Gastroesophageal sphincter (tissue), 4 donors: ENCODE measurements around the gene KANK2. TPM values are rescaled to one million over a fixed set of nuclear protein-coding genes. Genes with fewer than 3 reads are reported as not detected.

Experiments
- ATAC-seq: fragments of 150-250 bp; one replicate; pipeline ENCODE4 v1.9.1; 2016; ENCODE audit warnings: mild to moderate bottlenecking, moderate library complexity
- H3K27ac ChIP-seq, 4 donors: fragments of 200-600 bp; sonication (generic) in 3 of 4; 1 replicate in 3 of 4; 2 replicates in 1 of 4; pipeline ENCODE4 v1.5.1; 2016 to 2019
- H3K27me3 ChIP-seq: fragments of 200-600 bp; sonication (generic); one replicate; pipeline ENCODE4 v1.5.1; 2019
- H3K36me3 ChIP-seq, 2 donors: fragments of 200-600 bp; sonication (generic); one replicate each; pipeline ENCODE4 v1.5.1; 2019; ENCODE audit warnings: control low read depth in 1 of 2
- H3K4me1 ChIP-seq, 3 donors: fragments of 200-600 bp; sonication (generic); 1 replicate in 2 of 3; 2 replicates in 1 of 3; pipeline ENCODE4 v1.5.1; 2016 to 2019; ENCODE audit warnings: control low read depth in 2 of 3
- H3K4me3 ChIP-seq, 2 donors: fragments of 200-600 bp; sonication (generic); one replicate each; pipeline ENCODE4 v1.5.1; 2019; ENCODE audit warnings: mild to moderate bottlenecking in 1 of 2, moderate library complexity in 1 of 2
- H3K9me3 ChIP-seq, 3 donors: fragments of 200-600 bp; sonication (generic); one replicate each; pipeline ENCODE4 v1.5.1; 2017 to 2019; ENCODE audit warnings: control low read depth in 2 of 3
- CTCF ChIP-seq, 4 experiments: fragments of 200-600 bp in 2 of 4; fragments of 450-650 bp in 2 of 4; sonication (generic) in 1 of 4; IDR thresholded peaks; one replicate each; pipeline ENCODE4 v1.5.1; 2017 to 2019; ENCODE audit warnings: antibody characterized with exemption in 4 of 4, mild to moderate bottlenecking in 2 of 4, moderate library complexity in 2 of 4
- EP300 ChIP-seq: sonication (generic); formaldehyde crosslinking; IDR thresholded peaks from one replicate; pipeline ENCODE4 v1.6.1; 2017; ENCODE audit warnings: antibody characterized with exemption, mild to moderate bottlenecking
- POLR2A ChIP-seq, 2 donors: fragments of 450-650 bp; IDR thresholded peaks; one replicate each; pipeline ENCODE4 v1.6.1; 2017; ENCODE audit warnings: antibody characterized with exemption in 2 of 2, mild to moderate bottlenecking in 2 of 2, moderate library complexity in 1 of 2
- POLR2AphosphoS5 ChIP-seq: sonication (generic); formaldehyde crosslinking; IDR thresholded peaks from one replicate; pipeline ENCODE4 v1.6.1; 2017; ENCODE audit warnings: antibody characterized with exemption
- WGBS, 2 donors: methylation state at CpG; one replicate each; pipeline ENCODE4 v1.1.5; 2018; ENCODE audit warnings: low coverage in 1 of 2; 5-methylcytosine and 5-hydroxymethylcytosine counted together
- total RNA-seq, 4 donors: library from RNA; depleted of rRNA; stranded (reverse); fragments of >200 nt; gene quantifications; one replicate each; pipeline ENCODE4 v1.1.0, GENCODE V29; 2016

The KANK2 gene
- total RNA-seq, 4 donors from 2014 or later = 913 to 1,808 (median 1,065) TPM

DNA sequence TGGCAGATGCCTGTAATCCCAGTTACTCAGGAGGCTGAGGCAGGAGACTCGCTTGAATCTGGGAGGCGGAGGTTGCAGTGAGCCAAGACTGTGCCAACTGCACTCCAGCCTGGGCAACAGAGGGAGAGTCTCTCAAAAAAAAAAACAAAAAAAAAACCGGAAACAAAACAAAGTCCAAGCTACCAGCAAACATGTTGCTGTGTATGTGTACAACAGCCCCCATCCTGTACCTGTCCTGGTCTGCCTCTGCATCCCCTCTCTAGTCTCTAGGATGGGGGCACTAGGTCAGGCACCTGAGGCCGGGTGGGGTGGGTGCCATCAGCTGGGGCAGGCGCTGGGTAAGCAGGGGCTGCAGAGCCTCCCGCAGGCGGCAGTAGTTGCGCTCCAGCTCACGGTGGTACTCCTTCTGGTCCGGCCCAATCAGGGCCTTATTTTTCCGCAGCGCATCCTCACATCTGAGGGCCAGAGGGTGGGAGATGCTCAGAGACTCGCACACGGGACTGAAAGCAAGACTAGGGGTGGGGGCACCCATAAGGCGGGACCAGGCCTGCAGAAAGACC lies 2.8 kb upstream of the KANK2 start:
- peaks cover 0 to 34% of the 10 kb centered on the region in 2 donors for H3K36me3 ChIP-seq
- H3K4me1 ChIP-seq = peaks cover 8 to 75% (median 39%) of the 10 kb centered on the region in 3 donors
- WGBS, 2 donors = 50 to 80% methylated on average over 2 to 3 of the region's 15 CpGs
- H3K4me3 ChIP-seq = no peak overlapping the region
- peak overlapping the region in 3 of 4 donors; percentile 95 to 99 (median 96) for H3K27ac ChIP-seq
- no peak for ATAC-seq
- no peak for TF ChIP-seq POLR2A (IDR thresholded peaks at IDR 0.05)
- TF ChIP-seq CTCF (IDR thresholded peaks at IDR 0.05) = no peak
- TF ChIP-seq EP300 = no peak
- H3K9me3 ChIP-seq = no peaks in the 10 kb centered on the region
- no peaks in the 10 kb centered on the region for H3K27me3 ChIP-seq

- Histone ChIP-seq H3K36me3 (peaks cover 0 to 37% of the 10 kb centered on the region in 2 donors), H3K27ac (peak overlapping the region; percentile 3 to 99 (median 96)), H3K4me1 (peaks cover 8 to 75% (median 34%) of the 10 kb centered on the region in 3 donors), H3K27me3 (no peaks in the 10 kb centered on the region), H3K9me3 (no peaks in the 10 kb centered on the region), H3K4me3 (no peak overlapping the region)
- ATAC-seq = no peak
- 80 to 94% methylated on average over 2 to 3 of the region's 5 CpGs for WGBS, 2 donors
- TF ChIP-seq POLR2A (IDR thresholded peaks at IDR 0.05) = no peak
- no peak for TF ChIP-seq EP300
- no peak for TF ChIP-seq POLR2AphosphoS5
These were observed 2.2 kb upstream of the KANK2 start for GRCh38 chr19:11199517-11199916.

DNA sequence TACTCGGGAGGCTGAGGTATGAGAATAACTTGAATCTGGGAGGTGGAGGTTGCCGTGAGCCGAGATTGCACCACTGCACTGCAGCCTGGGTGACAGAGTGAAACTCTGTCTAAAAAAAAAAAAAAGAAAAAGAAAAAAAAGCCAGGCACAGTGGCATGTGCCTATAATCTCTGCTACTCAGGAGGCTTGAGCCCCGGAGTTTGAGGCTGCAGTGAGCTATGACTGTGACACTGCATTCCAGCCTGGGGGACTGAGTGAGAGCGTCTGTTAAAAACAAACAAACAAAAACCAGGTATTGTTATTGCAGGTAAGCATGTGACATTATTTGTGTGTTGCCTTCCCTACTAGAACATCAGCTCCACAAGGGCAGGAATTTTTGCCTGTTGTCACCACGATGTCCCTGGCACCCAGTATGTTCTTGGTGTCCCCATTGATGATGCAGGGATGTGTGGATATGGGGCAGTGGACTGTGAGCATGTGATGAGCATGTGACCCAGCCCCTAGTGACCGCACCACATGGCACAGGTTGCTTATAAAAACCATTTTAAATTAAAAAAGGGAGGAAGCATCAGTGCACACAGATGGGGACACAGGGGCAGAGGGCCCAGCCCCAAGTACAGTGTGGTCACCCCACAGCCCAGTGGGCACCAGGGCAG lies 1.6 kb upstream of the KANK2 start:
- ATAC-seq = no peak
- Histone ChIP-seq H3K27ac (peak overlapping the region; percentile 76 to 99 (median 96)), H3K36me3 (peaks cover 0 to 43% of the 10 kb centered on the region in 2 donors), H3K27me3 (no peaks in the 10 kb centered on the region), H3K4me1 (peaks cover 4 to 75% (median 34%) of the 10 kb centered on the region in 3 donors), H3K4me3 (no peak overlapping the region), H3K9me3 (no peaks in the 10 kb centered on the region)
- WGBS, 2 donors = 29 to 58% methylated on average over 2 to 7 of the region's 7 CpGs
- no peak for TF ChIP-seq CTCF (IDR thresholded peaks at IDR 0.05)
- no peak for TF ChIP-seq POLR2AphosphoS5
- TF ChIP-seq POLR2A (IDR thresholded peaks at IDR 0.05) = no peak
- TF ChIP-seq EP300 = no peak

GRCh38 chr19:11198175-11198534 lies 810 bp upstream of the KANK2 start:
- Histone ChIP-seq H3K4me3 (peak overlapping the region in 1 of 2 donors; percentile 86), H3K36me3 (peaks cover 0 to 51% of the 10 kb centered on the region in 2 donors), H3K27ac (peak overlapping the region; percentile 76 to 99 (median 96)), H3K27me3 (no peaks in the 10 kb centered on the region), H3K9me3 (no peaks in the 10 kb centered on the region), H3K4me1 (peaks cover 4 to 75% (median 33%) of the 10 kb centered on the region in 3 donors)
- TF ChIP-seq EP300 (no peak), POLR2A (IDR thresholded peaks at IDR 0.05) (no peak), CTCF (IDR thresholded peaks at IDR 0.05) (no peak), POLR2AphosphoS5 (no peak)
- 56 to 80% methylated on average over 3 to 6 of the region's 7 CpGs for WGBS, 2 donors
- ATAC-seq = no peak

GRCh38 chr19:11196406-11197287 lies 698 bp downstream of the KANK2 start:
- Histone ChIP-seq H3K27ac (peak overlapping the region; percentile 80 to 99 (median 96)), H3K9me3 (no peaks in the 10 kb centered on the region), H3K4me3 (peak overlapping the region; percentile 76 to 86), H3K36me3 (peaks cover 0 to 60% of the 10 kb centered on the region in 2 donors), H3K27me3 (no peaks in the 10 kb centered on the region), H3K4me1 (peaks cover 0 to 75% (median 30%) of the 10 kb centered on the region in 3 donors)
- ATAC-seq = peak; percentile 20
- TF ChIP-seq POLR2A (IDR thresholded peaks at IDR 0.05) (no peak), EP300 (no peak), POLR2AphosphoS5 (no peak), CTCF (IDR thresholded peaks at IDR 0.05) (no peak)
- 8 to 14% methylated on average over 9 to 11 of the region's 47 CpGs for WGBS, 2 donors
